AG08395 (cell line): Measurements from ENCODE around the gene CENPP.
"Not testable (repeated sequence)": the region's sequence is repeated elsewhere in the genome, so short reads cannot be mapped to it uniquely, and the experiment has no call there.

Experiments
- DNase-seq: peaks from one replicate; pipeline ENCODE4 v3.0.0; 2012; ENCODE audit warnings: mixed read lengths, low spot score

Gene CENPP

DNA sequence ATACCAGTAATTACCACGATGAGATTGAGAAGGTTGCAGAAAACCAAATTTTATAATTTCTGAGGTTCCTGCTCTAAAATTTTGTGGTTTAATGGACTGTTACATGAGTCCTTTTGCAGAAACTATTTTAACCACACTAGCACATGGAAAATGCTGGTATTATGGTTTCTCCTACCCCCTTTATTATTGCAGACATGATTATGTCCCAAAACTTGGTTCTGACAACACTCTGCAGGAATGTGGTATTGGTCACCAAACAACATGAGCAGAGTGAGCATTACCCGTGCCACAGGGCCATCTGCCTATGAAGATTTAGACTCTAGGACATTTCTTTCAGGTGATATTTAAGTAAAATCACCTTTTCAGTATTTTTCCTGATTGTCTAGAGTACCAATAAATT, 212.8 kb downstream of the CENPP start:
- DNase-seq: peak; percentile 84

DNA sequence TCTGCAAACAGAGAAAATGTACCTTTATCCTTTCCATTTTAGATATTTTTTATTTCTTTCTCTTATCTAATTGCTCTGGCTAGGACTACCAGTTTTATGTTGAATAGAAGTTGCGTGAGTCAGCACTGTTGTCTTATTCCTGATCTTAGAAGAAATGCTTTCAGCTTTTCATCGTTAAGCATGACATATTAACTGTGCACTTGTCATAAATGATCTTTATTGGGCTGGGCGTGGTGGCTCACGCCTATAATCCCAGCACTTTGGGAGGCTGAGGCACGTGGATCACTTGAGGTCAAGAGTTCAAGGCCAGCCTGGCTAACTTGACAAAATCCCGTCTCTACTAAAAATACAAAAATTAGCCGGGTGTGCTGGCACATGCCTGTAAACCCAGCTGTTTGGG, 218.2 kb downstream of the CENPP start:
- no peak for DNase-seq

DNA sequence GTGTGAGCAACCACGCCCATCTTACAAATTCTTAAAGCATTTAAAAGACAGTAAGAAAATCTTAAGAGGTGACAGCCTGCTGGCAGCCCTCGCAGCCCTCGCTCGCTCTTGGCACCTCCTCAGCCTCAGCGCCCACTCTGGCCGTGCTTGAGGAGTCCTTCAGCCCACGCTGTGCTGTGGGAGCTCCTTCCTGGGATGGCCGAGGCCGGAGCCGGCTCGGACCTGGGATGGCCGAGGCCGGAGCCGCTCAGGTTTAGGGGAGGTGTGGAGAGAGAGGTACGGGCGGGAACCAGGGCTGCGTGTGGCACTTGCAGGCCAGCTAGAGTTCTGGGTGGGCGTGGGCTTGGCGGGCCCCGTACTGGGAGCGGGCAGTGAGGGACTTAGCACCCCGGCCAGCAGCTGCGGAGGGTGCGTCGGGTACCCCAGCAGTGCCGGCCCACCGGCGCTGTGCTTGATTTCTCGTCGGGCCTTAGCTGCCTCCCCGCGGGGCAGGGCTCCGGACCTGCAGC, 219.3 kb downstream of the CENPP start:
- no peak for DNase-seq

DNA sequence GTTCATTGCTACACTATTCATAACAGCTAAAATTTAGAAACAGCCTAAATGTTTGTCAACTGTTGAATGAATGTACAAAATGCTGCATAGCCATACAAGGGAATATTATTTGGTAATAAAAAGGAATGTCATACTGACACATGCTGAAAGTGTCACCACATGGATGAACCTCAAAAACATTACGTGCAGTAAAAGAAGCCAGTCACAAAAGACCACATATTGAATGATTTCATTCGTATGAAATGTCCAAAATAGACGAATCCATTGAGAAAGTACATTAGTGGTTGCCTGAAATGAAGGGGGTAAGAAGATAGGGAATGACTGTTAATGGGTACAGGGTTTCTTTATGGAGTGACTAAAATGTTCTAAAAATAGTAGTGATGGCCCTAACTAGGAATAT, 221.6 kb downstream of the CENPP start:
- peak; percentile 8 for DNase-seq

DNA sequence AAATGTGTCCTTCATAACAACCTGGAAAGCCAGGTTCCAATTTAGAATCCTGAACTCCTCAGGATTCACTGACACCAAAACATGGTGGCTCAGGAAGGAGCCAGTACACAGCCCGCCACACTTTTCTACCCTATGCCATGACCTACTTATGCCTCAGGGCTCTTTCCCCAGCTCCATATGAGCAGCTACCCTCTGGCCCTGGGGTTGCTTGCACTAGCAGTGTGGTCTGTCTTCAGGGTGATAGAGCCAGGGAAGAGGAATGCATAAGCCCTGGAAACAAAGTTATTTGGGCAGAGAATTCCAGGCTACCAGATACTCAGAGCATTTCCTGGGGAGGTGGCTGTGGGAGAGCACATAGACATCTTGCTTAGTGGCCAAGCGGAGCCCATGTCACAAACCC, 225.0 kb downstream of the CENPP start:
- no peak for DNase-seq

DNA sequence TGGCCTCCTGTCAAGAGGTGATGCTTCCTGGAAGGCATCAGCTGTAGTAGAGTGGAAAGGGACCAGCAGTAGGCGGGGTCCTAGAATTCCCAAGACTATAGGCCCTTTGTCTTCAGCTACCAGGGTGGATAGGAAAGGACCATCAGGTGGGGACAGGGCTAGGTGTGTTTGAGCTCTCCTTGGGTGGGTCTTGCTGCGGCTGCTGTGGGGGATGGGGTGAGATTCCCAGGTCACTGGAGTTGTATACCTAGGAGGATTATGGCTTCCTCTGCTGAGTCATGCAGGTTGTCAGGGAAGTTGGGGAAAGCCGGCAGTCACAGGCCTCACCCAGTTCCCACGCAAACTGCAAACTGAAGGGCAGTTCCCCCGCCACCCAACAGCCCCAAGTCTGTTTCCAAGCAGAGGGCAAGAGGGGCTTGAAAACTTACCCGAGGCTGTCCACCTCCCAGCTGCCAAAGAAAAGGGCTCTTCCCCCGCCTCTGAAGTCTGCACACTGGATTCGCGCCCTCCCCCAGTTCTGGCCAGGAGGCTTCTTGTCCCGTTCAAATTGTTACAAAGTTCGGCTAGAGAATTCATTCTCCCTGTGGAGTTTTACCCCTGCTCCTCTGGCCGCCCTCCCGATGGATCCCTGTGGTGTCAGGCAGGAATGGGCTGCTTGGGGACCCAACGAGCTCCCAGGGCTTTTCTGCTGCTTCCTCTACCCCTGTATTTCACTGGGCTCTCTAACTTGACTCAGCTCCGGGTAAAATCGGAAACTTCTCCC, 233.0 kb downstream of the CENPP start:
- DNase-seq: no peak

DNA sequence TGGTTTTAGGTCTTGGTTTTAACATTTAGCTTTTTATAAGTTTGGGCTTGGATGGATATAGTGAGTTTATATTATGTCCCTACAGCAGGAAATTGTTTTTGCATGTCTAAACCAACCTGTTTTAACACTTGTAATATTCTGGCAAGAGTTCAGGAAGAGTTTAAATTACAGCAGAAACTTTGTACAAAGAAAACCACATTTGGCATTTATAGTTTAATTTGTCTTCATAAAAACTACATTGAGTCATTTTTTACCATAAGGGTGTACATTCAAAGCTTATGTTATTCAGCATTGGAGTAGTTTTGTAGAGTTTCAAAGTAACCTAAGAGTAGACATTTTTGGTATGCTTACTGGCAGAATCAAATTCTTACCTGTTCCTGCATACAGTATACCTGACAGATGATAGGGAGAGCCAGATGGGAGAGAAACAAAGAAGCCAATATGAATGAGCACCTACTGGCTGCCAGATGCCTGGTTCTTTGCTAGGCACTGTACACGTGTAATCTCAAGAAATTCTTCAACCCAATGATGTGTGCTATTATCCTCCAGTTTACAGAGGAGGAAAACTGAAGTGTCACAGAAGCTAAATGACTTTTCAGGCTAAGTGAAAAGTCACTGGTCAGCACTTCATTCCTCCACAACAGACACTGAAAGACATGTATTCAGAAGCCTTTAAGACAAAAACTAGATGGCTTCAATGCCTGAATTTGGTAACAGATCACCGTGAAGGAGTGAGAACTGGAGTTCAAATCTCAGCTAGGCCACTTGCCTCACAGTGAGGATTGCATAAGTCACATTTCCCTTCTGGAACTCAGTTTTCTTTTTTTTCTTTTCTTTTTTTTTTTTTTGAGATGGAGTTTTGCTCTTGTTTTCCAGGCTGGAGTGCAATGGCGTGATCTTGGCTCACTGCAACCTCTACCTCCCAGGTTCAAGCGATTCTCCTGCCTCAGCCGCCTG, 235.9 kb downstream of the CENPP start:
- peak; percentile 5 for DNase-seq

DNA sequence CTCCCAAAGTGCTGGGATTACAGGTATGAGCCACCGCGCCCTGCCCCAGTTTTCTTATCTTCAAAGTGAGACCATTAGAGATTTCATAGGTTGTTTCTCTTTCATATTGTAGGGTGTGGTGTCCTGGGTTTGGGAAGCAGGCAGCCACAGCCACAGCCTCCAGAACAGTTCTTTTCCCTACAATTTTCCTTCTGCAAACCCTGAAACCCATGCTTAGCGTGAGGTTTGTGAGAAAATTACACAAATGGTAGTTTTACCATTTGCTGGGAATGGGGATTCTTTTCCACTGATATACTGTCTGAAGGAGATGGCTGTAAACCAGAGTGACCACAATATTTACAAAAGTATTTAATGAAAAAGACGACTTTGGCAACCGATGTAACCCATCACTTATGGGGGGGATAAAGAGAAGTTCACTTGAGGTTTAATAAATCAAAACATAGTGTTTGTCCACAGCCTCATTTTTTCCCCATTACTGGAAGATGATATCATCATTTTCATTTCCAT, 236.8 kb downstream of the CENPP start:
- peak; percentile 50 for DNase-seq

DNA sequence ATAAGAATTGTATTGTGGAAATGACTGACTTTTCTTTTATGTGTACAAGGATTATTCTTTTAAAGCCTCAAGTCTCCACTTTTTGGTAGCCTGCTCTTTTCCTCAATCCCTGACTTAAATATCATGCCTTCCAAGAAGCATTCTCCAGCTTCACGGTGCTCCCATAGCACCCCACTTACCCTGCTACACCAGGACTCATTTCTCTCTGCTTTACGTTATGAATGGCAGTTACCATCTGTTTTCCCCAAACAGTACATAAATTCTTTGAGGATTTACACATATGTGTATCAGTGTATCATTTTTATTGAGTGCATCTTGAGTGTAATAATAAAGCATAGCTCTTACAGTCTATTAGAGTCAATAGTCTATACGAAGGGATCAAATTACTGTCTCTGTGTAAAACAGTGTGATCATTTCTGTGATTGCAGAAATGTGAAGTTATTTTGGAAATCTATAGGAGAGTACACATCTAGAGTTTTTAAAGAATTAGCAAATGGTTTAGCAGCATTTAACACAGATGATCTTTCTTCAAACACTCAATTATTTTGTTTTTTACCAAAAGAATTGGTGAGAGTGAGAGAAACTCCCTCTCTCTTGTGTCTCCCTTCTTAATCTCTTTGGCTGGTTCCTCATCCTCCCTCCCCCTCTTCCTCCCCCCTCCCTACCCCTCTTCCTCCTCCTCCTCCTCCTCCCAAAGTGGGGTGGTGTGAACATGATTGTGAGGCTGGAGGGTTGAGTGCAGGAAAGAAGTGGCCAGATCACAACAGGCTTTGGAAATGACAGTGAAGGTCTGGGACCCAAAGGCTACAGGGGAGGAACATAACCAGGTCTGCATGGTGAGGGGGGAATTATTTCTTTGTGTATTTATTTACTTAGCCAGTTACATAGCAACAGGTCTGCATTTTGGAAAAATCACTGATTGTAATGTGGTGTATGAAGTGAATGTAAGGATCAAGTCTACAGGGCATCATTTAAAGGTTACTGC, 237.7 kb downstream of the CENPP start:
- DNase-seq: no peak

DNA sequence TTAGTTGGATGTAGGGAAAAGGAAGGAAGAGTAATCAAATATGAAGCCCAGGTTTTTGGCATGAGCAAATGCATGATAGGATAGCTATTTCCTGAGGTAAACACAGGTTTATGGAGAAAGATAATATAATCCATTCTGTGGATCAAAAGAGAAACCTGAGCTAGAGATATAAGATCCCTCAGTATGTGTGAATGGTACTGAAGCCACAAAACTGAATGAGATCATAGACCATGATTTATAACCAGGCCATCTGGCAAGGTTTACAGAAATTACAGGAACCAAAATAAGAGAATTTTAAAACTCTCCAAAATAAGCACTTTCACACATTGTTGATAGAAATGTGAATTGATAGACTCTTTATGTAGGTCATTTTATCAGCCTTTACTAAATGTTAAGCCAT, 238.8 kb downstream of the CENPP start:
- DNase-seq: peak; percentile 24

DNA sequence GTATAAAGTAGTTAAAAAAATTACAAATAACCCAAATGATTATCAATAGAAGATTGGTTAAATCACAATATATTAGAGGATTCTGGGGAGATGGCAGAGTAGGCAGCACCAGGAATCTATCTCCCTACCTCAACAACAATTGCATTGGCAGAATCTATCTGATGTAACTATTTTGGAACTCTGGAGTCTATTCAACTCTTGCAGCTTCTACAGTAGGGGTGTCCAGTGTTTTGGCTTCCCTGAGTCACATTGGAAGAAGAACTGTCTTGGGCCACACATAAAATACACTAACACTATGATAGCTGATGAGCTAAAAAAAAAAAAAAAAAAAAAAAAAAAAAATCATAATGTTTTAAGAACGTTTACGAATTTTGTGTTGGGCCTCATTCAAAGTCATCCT, 239.2 kb downstream of the CENPP start:
- peak; percentile 18 for DNase-seq

DNA sequence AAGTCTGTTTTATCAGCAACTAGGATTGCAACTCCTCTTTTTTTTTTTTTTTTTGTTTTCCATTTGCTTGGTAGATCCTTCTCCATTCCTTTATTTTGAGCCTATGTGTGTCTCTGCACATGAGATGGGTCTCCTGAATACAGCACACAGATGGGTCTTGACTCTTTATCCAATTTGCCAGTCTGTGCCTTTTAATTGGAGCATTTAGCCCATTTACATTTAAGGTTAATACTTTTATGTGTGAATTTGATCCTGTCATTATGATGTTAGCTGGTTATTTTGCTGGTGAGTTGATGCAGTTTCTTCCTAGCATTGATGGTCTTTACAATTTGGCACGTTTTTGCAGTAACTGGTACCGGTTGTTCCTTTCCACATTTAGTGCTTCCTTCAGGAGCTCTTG, 246.1 kb downstream of the CENPP start:
- DNase-seq: not testable (repeated sequence)

DNA sequence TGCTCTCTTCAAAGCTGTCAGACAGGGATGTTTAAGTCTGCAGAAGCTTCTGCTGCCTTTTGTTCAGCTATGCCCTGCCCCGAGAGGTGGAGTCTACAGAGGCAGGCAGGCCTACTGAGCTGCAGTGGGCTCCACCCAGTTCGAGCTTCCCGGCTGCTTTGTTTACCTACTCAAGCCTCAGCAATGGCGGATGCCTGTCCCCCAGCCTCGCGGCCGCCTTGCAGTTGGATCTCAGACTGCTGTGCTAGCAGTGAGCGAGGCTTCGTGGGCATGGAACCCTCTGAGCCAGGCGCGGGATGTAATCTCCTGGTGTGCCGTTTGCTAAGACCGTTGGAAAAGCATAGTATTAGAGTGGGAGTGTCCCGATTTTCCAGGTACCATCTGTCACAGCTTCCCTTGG, 247.9 kb downstream of the CENPP start:
- DNase-seq: not testable (repeated sequence)

DNA sequence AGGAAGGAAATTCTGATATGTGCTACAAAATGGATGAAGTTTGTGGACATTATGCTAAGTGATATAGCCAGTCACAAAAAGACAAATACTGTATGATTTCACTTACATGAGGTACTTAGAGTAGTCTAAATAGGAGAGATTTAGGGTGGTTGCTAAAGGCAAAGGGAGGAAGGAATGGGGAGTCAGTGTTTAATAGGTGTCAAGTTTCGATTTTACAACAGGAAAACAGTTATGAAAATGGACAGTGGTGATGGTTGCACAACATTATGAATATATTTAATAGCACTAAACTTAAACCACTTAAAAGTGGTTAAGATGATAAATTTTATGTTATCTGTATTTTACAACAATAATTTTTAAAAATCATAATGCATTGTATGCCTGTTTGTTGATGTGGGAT, 250.4 kb downstream of the CENPP start:
- no peak for DNase-seq

DNA sequence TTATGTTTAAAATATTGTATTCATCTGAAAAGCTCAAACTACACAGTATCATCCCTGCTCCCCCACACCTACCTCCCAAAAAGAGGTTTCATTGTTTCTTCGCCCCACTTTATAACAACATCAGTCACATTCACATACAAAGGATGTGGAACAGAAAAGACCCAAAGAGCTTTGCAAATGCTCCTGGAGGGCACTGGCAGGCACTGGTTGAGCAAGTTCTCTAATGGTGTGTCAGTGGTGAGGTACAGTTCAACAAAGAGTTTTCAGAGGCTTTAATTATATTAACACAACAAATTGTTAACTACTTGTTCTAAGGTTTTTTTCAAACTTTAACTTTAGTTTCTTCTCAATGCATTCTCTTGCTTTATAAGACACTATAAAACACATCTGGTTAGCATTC, 264.2 kb downstream of the CENPP start:
- DNase-seq: no peak

DNA sequence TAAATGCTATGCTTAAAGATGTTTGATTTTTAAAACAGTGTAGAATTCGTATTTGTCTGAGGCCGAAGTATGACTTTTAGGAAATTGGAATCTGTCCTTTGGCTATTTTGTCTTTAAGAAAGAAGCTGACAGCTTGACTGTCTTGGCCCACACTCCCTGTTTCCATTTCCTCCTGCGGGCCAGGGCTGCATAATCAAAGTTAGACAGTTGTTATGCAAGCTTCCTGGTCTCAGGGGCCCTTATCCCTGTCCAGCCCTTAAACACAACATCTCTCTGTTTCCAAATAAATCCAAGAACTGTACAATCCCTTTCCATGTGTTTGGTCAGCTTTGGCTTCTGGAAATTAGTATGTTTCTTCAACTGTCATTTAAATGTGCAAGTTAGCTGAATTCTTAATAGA, 264.6 kb downstream of the CENPP start:
- peak; percentile 54 for DNase-seq

DNA sequence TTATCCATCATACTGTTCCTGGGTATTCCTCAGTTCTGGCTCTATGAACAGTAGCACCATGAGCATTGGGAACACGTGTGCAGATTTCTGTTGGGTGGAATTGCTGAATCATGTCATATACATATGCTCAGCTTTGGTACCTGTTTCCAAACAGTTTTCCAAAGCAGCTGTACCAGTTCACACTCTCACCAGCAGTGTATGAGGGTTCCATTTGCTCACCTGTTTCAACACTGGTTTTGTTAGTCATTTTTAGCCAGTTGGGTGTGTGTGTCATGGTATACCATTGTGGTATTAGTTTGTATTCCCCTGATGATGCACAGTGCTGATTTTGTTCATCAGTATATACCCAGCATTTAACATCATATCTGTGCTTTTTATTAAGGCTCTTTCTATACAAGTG, 266.8 kb downstream of the CENPP start:
- no peak for DNase-seq

DNA sequence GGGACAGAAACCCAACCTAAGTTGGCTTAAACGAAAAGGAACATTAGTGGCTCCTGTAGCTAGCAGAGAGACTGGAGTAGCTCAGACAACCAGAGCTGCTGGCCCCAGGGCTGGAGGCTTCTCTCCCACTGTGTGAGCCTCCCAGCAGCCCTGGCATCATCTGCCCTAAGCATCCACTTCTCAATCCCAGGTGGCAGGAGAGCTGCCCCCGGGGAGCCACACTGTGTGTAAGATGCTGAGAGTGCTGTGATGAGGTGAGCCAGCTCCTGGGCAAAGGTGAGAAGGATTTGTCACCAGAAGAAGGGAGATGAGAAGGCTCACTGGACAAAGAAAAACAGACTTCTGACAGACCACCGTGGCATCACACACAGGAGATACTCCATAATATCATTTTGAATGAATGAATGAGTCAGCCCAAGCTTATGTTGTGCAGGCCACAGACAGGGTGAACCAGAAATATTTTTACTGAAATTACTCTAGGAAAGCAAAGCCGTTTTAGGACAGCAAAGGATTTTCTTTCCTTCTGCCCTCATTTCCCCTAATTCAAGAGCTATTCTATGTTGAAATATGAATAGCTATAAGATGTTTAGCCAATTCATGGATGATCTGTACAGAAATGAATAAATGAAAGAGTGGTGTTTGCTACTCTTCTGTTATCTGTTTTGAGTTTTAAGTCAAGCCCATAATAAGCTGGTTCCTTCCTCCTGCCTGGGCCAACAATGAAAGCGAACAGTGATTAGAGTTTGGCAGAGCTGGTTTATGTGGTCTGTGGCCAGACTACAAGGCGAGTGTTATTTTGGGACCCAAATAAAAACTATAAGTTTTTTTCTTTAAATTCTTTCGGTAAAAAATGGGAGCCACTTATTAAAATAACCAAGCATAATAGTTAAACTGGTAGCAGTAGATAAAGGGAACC, 267.5 kb downstream of the CENPP start:
- DNase-seq: peak; percentile 18

DNA sequence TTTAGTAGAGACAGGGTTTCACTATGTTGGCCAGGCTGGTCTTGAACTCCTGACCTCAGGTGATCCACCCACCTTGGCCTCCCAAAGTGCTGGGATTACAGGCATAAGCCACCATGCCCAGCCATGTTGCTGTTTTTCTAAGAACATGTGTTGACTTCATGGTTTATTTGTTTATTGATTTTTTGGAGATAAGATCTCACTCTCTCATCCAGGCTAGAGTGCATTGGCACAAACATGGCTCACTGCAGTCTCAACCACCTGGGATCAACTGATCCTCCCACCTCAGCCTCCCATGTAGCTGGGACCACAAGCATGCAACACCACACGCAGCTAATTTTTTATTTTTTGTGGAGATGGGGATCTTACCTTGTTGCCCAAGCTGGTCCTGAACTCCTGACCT, 269.3 kb downstream of the CENPP start:
- not testable (repeated sequence) for DNase-seq

DNA sequence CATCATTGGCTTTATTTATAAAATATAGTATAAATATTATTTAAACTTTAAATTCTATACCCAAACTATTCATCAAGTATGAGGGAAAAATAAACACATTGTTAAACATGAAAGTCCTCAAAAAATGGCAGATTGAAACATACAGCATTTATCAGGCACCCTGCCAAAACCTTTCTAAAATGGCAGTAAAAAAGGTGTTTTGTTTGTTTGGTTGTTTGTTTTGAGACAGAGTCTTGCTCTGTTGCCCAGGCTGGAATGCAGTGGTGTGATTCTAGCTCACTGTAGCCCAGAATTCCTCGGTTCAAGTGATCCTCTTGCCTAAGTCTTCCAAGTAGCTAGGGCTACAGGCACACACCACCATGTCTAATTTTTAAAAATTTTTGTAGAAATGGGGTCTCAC, 270.2 kb downstream of the CENPP start:
- no peak for DNase-seq
